ENCODE measurements around the gene UBR4.
A peak's percentile ranks its signal among the peaks of the same experiment; 100 is the strongest.
"Not testable (repeated sequence)": the region's sequence is repeated elsewhere in the genome, so short reads cannot be mapped to it uniquely, and the experiment has no call there.

The UBR4 gene

DNA sequence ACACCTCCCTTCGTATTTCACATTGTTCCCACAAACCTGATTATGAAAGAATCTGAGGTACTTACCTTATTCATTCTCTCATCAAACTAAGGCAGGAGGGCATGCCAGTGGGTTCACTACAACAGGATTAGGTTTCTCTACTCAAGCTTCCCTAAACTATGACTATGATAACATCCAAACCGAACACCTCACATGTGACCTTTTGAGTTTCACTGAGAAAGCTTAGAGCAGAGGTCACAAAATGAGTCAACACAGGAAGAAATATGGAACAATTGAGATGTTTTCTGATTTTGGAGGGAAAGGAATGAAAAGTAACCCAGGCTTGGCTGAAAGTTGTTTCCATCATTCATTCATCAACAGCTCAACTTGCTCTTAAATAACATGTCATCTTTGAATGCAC is 24.1 kb downstream of the UBR4 start:
- Histone ChIP-seq H3K9me3 (no peaks in the 10 kb centered on the region), H3K4me1 (ENCODE audit: control insufficient read depth in 1 of 2, insufficient read depth in 1 of 2, low read depth in 1 of 2, low read length in 1 of 2) (no peaks in the 10 kb centered on the region), H3K27ac (no peak overlapping the region), H3K27me3 (no peaks in the 10 kb centered on the region), H3K36me3 (peaks cover 95% of the 10 kb centered on the region), H3K4me3 (ENCODE audit: low read depth in 1 of 2, low read length in 1 of 2) (no peak overlapping the region)
- TF ChIP-seq, protein P1, sequence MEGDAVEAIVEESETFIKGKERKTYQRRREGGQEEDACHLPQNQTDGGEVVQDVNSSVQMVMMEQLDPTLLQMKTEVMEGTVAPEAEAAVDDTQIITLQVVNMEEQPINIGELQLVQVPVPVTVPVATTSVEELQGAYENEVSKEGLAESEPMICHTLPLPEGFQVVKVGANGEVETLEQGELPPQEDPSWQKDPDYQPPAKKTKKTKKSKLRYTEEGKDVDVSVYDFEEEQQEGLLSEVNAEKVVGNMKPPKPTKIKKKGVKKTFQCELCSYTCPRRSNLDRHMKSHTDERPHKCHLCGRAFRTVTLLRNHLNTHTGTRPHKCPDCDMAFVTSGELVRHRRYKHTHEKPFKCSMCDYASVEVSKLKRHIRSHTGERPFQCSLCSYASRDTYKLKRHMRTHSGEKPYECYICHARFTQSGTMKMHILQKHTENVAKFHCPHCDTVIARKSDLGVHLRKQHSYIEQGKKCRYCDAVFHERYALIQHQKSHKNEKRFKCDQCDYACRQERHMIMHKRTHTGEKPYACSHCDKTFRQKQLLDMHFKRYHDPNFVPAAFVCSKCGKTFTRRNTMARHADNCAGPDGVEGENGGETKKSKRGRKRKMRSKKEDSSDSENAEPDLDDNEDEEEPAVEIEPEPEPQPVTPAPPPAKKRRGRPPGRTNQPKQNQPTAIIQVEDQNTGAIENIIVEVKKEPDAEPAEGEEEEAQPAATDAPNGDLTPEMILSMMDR (IDR thresholded peaks at IDR 0.05): no peak

DNA sequence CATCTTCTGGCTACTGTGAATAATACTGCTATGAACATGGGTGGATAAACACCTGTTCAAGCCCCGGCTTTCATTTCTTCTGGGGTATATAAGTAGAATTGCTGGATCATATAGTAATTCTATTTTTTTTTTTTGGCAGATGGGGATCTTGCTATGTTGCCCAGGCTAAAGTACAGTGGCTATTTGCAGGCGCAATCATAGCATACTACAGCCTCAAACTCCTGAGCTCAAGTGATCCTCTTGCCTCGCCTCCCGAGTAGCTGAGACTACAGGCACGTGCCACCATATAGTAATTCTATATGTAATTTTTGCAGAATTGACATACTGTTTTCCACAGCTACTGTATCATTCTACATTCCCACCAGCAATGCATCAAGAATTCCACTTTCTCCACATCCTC is 27.8 kb downstream of the UBR4 start:
- H3K4me3 ChIP-seq (ENCODE audit: low read depth in 1 of 2, low read length in 1 of 2): no peak overlapping the region
- H3K27ac ChIP-seq: no peak overlapping the region
- no peaks in the 10 kb centered on the region for H3K27me3 ChIP-seq
- H3K4me1 ChIP-seq (ENCODE audit: control insufficient read depth in 1 of 2, insufficient read depth in 1 of 2, low read depth in 1 of 2, low read length in 1 of 2): peaks cover 4 to 9% of the 10 kb centered on the region in 2 experiments
- peaks cover 93% of the 10 kb centered on the region for H3K36me3 ChIP-seq
- H3K9me3 ChIP-seq: no peaks in the 10 kb centered on the region
- TF ChIP-seq, protein P1 (IDR thresholded peaks at IDR 0.05): no peak

DNA sequence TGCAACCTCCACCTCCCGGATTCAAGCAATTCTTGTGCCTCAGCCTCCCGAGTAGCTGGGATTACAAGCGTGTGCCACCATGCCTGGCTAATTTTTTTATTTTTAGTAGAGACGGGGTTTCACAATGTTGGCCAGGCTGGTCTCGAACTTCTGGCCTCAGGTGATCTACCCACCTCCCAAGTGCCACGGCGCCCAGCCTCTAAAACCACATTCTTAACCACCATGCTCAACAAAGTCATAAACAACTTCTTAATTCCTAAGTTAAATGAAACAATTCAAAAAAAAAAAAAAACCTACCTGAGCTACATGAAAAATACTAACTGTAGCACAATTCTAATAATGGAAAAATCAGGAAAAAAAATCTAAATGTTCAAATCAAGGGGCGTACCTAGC is 29.8 kb downstream of the UBR4 start:
- not testable (repeated sequence) for H3K4me1 ChIP-seq (ENCODE audit: control insufficient read depth in 1 of 2, insufficient read depth in 1 of 2, low read depth in 1 of 2, low read length in 1 of 2); H3K27me3 ChIP-seq; H3K4me3 ChIP-seq (ENCODE audit: low read depth in 1 of 2, low read length in 1 of 2); H3K9me3 ChIP-seq; H3K27ac ChIP-seq
- H3K36me3 ChIP-seq: peaks cover 93% of the 10 kb centered on the region

DNA sequence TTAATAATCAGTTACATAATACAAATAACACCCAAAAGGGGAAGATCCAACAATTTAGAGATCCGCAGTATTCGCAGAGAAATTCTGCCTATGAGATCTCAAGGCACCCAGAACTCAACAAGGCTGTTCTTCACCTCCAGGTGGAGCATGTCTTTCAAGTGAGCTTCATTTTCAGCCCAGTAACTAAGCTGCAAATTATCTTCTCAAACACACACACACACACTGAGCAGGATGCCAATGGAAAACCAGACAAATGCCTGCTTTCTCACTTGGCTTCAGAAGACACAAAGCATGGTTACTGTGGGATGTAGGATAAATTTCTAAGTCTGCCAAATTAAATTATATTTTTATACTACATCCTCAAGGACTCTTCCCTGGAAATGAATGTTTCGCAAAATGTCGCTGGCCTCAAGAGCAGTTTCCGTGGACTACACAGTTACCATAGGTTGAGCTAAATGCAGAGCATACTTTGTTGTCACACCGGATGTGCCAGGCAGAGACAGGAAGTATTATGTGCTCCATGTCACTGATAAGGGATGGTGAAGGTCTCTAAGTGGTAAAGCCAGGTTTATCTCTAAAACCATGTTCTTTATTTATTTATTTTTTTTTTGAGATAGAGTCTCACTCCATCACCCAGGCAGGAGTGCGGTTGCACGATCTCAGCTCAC is 30.3 kb downstream of the UBR4 start:
- Histone ChIP-seq H3K27me3 (no peaks in the 10 kb centered on the region), H3K27ac (peak overlapping the region; percentile 31), H3K4me3 (ENCODE audit: low read depth in 1 of 2, low read length in 1 of 2) (no peak overlapping the region), H3K4me1 (ENCODE audit: control insufficient read depth in 1 of 2, insufficient read depth in 1 of 2, low read depth in 1 of 2, low read length in 1 of 2) (peaks cover 4 to 9% of the 10 kb centered on the region in 2 experiments), H3K36me3 (peaks cover 93% of the 10 kb centered on the region), H3K9me3 (no peaks in the 10 kb centered on the region)
- TF ChIP-seq, protein P1 (IDR thresholded peaks at IDR 0.05): no peak

DNA sequence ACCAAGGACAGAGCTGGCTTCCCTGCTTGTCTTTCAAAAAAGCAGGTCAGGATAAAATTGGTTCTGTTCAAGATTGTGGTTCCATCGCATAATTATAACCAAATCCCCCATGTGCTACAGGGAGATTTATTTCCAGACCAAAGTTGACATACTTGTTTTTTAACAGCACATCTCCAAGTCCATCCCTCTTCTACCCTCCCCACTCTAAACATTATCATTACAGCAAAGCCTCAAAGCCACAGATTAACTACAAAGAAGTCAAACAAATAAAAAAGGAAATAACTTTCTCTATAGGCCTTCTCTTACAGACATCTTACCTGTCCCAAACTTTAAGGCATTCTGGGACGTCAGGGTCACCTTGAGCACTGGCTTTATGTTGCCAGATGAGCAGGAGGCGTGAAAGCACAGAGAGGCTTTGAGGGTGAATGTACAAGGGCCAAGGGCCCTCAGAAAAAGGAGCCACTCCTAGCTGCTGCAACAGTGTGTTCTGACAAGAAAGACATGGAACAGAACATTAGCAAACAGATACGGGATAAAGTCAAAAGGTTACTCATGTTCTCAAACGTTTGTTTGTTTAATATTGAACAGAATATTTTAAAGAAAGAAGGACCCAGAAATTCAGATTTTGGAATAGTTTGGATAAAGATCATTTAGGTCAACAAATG is 31.2 kb downstream of the UBR4 start:
- TF ChIP-seq, protein P1 (IDR thresholded peaks at IDR 0.05): no peak

DNA sequence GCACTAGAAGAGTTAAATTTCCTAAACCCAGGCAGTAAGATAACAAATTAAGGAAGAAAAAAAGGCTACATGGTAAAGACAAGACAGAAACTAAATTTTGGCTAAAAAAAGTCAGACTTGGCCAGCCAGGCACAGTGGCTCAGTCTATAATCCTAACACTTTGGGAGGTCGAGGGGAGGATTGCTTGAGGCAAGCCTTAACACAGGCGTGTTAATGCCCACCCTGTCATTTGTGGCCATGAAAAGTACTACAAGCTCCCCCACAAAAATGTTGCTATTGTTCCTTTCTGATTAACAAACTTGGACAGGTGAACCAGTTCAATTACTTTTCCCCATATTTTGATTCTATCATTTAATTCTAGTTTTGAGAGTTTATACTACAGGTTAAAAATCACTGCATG is 32.3 kb downstream of the UBR4 start:
- Histone ChIP-seq H3K36me3 (peaks cover 93% of the 10 kb centered on the region), H3K27ac (no peak overlapping the region)
- TF ChIP-seq, protein P1 (IDR thresholded peaks at IDR 0.05): no peak

More for the DNA sequence above, 31.2 kb downstream of the UBR4 start:
- H3K9me3 ChIP-seq: no peaks in the 10 kb centered on the region
- H3K27me3 ChIP-seq: no peaks in the 10 kb centered on the region
- H3K4me3 ChIP-seq (ENCODE audit: low read depth in 1 of 2, low read length in 1 of 2): no peak overlapping the region
- H3K27ac ChIP-seq: no peak overlapping the region
- peaks cover 4 to 9% of the 10 kb centered on the region in 2 experiments for H3K4me1 ChIP-seq (ENCODE audit: control insufficient read depth in 1 of 2, insufficient read depth in 1 of 2, low read depth in 1 of 2, low read length in 1 of 2)
- H3K36me3 ChIP-seq: peaks cover 93% of the 10 kb centered on the region

More for the DNA sequence above, 32.3 kb downstream of the UBR4 start:
- Histone ChIP-seq H3K4me1 (ENCODE audit: control insufficient read depth in 1 of 2, insufficient read depth in 1 of 2, low read depth in 1 of 2, low read length in 1 of 2) (peaks cover 4 to 9% of the 10 kb centered on the region in 2 experiments), H3K9me3 (no peaks in the 10 kb centered on the region), H3K4me3 (ENCODE audit: low read depth in 1 of 2, low read length in 1 of 2) (no peak overlapping the region), H3K27me3 (no peaks in the 10 kb centered on the region)

Measured in neutrophil (primary cell).